HG03097 (cell line): ENCODE measurements around the gene RNF208.

Experiments
- ATAC-seq: cut with Tn5 transposase; IDR thresholded peaks from one replicate; pipeline ENCODE4 v1.9.1; 2021; ENCODE audit not compliant: unreplicated experiment, low FRiP score

Gene RNF208

DNA sequence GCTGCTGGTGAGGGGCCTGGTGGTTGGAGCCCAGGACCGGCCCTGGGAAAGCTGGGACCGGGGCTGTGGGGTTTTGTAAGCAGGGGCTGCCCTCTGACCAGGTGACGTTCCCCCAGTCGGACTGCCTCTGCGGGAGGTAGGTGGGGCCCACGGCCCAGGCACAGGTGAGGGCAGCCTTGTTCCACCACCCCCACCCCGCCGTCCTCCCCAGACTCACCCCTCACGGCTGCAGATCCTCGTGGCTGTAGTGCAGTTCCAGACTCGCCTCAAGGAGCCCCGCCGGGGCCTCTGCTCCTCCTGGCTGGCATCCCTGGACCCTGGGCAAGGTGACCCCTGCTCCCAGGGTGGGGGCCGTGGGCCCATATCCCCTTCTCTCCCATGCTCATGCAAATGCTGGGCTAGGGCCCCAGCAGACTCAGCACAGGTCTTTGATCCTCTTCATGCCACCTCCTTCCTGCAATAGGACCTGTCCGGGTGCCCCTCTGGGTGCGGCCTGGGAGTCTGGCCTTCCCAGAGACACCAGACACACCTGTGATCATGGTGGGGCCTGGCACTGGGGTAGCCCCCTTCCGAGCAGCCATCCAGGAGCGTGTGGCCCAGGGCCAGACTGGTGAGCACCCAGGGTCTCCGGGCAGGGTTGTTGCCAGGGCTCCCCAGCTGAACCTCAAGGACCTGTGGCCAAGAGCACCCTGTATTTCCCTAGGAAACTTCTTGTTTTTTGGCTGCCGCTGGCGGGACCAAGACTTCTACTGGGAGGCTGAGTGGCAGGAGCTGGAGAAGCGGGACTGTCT, 6.6 kb downstream of the RNF208 start:
- ATAC-seq, result no peak

DNA sequence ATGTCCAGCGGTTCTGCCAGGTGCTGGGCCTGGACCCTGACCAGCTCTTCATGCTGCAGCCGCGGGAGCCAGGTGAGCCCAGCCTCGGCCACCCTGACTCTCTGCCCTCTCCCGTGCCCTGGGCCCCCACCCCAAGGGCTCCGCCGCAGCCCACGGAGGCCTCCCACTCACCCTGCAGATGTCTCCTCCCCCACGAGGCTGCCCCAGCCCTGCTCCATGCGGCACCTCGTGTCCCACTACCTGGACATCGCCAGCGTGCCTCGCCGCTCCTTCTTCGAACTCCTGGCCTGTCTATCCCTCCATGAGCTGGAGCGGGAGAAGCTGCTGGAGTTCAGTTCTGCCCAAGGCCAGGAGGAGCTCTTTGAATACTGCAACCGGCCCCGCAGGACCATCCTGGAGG, 7.4 kb downstream of the RNF208 start:
- no peak for ATAC-seq

DNA sequence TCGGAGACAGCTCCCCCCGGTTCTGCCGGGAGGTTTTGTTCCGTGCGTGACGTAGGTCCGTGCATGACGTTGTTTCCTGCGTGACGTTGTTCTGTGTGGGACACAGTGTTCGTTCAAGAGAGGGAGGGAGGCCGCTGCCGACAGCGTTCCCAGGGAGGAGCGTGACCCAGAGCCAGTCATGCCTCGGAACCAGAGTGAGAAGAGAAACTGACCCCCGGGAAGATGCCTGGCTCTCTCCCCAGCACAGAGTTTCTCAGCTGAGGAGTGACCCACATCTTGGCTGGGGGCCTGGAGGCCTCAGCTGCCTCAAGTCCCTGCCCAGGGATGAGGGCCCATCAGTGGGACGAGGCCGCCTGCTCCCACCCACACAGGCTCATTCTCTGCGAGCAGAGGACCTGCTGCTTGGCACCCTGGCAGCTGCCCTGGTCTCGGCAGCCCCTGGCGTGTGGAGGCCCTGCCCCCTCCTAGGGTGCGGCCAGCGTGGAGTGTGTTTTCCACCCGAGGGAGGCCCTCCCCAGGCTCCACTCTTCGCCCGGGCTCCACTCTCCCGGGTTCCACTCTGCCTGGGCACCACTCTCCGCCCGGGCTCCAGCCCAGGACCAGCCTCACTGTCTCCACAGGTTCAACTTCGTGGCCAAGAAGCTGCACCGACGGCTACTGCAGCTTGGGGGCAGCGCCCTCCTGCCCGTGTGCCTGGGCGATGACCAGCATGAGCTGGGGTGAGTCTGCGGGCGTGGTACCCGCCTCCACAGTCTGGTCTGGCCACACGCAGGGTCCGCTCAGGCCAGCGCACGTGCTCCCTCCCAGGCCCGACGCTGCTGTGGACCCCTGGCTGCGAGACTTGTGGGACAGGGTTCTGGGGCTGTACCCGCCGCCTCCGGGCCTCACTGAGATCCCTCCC, 8.6 kb downstream of the RNF208 start:
- no peak for ATAC-seq

DNA sequence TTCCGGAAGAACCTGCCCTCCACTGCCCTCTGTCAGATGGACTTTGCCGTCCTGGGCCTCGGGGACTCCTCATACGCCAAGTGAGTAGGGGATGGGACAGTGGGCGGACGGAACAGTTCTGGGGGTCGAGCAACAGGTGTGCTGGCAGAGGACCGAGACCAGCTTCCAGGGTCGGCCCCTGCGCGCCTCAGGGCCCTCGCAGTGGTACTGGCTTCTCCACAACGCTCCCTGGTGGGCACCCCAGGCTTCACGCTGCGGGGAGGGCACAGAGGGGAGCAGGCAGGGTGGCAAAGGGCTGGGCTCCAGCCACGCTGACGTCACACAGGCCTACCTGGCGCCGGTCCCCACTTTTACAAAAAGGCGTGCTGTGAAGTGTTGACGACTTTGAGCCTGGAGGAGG, 9.5 kb downstream of the RNF208 start:
- no peak for ATAC-seq

DNA sequence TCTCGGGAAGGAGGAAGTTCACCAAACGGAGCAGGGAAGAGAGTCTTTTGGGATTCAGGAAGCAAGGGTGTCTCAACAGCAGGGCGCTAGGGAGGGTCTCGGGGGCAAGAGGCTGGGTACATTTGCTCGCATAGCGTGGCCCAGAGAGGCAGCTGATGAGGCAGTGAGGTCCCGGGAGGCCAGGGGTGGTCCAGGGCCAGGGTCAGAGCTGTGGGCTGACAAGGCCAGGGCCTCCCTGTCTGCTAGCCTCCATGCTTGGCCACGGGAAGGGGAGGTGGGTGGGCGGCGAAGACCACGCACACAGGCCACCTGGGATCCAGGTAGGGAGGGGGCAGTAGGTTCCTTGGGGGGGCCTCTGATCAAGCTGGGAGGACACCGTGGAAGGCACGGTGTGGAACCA, 10.5 kb downstream of the RNF208 start:
- no peak for ATAC-seq

DNA sequence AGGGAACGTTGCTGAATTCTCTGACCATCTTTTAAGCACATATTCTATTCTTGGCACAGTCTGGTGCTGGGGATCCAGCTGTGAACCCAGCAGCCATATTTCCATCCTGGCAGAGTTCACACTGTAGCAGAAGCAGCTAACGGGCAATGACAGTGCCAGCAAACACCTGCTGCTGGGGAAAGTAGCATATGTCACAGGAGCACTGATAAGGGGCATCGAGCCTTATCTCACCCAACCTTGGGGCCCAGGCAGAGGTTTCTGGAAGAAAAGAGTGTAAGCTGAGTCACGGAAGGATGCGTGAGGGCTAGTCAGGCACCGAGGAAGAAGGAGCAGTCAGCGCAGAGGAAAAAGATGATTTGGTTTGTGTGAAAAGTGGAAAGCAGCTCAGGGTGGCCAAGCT, 15.4 kb downstream of the RNF208 start:
- no peak for ATAC-seq

DNA sequence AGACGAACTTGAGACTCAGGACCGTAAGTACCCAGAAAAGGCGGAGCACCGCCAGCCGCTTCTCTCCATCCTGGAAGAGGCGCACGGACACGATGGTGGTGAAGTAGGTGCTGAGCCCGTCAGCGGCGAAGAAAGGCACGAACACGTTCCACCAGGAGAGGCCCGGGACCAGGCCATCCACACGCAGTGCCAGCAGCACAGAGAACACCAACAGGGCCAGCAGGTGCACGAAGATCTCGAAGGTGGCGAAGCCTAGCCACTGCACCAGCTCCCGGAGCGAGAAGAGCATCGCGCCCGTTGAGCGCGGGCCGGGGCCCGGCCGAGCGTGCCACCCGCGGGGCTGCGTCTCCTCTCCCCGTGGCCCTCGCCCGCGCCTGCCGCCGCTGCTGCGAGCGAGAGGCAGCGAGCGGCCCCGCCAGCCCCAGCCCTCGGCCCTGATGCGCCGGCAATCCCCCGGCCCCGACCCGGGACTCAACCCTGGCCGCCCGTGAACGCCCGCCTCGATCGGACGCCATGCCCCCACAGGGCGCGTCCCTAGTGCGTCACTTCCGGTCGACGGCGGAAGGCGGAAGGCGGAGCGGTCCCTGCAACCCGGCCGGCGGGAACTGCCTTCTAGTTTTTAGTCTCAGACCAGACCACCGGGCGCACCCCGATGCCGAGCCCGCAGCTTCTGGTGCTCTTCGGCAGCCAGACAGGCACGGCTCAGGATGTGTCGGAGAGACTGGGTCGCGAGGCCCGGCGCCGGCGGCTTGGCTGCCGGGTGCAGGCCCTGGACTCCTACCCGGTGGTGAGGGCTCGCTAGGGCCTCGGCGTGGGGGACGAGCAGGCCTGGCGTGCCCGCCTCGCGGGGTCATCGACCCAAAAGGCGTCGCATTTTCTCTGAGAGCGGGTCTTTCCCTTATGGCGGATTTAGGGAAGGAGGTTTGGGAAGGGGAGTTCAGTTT, 16.6 kb downstream of the RNF208 start, which contains the start of the genes NDOR1 and TMEM203:
NDOR1 (plus strand) TSS at position 575 of the 944 bp plus-strand sequence; CDS start at position 653, 78 bp downstream.
TMEM203 (minus strand) TSS at position 523 of the 944 bp plus-strand sequence; CDS start at position 289, 234 bp downstream.
- ATAC-seq, result peak; percentile 40

DNA sequence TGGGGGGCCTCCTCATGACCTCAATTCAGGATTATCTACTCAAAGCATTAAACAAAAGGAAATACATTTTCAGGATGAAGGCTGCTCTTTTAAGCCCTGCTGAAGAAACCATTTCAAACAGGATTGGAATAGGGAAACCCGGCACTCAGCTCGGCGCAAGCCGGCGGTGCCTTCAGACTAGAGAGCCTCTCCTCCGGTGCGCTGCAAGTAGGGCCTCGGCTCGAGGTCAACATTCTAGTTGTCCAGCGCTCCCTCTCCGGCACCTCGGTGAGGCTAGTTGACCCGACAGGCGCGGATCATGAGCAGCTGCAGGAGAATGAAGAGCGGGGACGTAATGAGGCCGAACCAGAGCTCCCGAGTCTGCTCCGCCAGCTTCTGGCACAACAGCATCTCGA, 17.3 kb downstream of the RNF208 start:
- ATAC-seq, result no peak

DNA sequence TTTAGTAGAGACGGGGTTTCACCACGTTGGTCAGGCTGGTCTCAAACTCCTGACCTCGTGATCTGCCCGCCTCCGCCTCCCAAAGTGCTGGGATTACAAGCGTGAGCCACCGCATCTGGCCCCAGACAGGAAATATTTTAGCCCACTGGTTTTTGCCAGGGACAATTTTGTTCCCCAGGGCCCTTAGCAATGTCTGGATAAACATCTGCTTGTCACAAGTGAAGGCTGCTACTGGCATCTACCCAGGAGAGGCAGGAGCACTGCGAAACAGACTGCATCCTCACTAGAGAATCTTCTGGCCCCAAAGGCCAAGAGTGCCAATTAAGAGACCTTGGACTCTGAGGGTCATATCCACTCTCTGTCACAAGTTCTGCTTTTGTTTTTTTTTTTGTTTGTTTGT, 19.1 kb downstream of the RNF208 start:
- ATAC-seq, result no peak

DNA sequence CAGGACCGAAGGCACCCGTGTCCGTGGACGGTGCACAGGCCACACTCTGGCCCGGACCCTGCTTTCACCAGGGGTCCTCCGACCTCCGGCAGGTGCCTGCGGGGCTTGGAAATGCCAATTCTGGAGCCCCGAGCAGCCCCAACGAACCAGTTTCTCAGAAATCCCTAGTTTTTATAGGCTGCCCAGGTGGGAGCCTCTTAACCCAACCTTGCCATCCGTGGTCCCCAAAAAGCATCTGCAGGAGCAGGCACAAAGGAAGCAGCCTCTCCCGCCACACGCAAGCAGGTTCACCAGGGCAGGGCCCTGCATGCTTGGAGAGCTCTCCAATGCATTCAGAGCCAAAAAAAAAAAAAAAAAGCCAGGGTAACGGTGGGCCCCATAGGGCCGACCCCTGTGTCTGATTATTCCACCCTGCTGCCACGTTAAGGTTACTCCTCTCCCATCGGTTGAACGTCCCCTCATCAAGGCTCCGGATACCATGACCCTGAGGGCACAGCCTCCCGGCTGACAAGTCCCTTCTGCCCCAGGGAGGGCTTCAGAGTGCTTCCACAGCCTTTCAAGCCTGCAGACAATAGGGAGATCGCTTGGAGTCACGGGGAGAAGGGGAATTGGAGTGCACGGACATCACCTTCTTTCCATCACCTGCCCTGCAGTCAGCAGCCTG, 20.7 kb downstream of the RNF208 start:
- no peak for ATAC-seq

DNA sequence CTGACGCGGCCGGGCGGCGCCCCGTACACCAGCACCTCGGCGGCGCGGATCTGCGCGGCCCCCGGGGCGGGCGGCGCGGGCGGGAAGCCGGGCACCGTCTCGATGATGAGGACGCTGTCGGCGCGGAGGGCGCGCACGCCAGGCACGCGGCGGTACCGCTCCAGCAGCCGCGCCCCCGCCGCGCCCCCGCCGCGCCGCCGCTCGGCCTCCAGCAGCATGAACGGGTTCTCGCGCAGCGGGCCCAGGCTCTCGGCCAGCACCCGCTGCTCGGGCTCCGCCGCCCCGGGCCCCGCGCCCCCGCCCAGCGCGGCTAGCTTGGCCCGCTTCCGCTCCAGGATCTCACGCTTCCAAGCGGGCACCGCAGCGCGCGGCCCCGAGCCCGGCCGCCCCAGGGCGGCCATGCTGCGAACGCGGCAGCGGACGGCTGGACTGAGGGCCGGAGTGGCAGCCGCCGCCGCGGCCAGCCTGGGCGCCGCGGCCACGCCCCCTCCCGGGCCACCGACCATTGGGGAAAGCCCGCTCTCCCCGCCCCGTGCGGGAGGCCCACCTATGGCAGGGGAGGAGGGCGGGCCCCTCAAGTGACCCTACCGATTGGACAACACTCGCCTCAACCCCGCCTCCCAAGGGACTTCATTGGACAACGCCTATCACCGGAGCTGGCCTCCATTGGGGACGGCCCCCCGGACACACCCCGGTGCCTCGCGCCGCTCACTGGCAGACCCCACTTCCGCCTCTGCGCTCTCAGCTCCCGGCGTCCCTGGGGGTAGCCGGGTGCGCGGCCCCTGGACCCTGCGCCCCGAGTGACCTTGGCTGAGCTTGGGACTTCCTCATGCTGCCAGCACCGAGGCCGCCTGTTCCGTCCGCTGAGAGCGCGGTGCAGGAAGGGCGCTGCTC, 21.5 kb downstream of the RNF208 start, which contains the start of gene TPRN:
TPRN (minus strand) TSS at position 431 of the 894 bp plus-strand sequence; CDS start at position 401, 30 bp downstream.
- peak; percentile 81 for ATAC-seq

DNA sequence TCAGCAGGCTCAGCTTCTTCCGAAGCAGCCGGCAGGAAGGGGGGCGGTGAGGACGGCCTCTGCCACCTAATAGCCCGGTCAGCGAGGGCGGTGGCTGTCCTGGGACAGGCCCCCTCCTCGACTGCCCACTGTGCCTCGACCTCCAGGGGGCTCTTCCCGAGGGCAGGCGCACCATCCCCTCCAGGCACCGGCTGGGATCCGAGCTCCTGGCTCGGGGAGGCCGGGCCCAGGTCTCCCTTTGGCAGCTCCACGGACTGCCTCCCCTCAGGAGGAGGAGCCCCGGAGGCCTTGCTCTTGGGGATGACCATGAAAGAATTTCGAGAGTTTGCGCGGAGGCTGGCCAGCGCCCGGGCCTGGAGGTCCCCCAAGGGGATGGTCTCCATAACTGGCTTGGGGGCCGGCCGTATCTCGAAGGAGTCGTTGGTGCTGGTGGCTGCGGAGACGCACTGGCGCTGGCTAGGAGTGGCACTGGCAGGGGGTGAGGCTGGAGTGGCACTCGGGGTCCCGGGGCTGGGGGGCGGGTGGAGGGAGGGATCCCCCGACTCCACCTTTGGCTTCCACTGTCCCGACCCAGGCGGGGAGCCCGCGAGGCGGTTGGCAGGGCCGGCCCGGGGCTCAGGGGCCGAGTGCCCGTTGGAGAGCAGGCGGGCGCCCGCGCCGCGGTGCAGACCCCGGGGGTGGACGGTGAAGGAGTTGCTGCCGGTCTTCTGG, 22.5 kb downstream of the RNF208 start:
- no peak for ATAC-seq

DNA sequence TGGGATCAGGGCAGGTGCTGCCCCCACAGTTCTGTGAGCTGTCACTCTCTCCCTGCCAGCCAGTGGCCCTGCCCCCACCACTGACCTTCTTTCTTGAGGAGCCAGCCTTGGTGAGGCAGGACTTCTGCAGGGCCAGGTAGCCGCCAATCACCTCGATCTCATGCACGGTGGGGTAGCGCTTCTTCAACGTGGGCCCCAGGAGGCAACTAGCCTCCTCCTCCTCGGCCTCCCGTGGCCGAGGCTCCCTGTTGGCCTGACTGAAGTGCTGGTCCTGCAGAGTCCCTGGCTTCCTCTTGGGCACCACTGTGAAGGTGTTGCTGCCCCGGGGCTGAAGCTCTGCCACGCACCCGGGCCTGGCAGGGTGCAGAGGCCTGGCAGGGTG, 23.1 kb downstream of the RNF208 start:
- no peak for ATAC-seq

DNA sequence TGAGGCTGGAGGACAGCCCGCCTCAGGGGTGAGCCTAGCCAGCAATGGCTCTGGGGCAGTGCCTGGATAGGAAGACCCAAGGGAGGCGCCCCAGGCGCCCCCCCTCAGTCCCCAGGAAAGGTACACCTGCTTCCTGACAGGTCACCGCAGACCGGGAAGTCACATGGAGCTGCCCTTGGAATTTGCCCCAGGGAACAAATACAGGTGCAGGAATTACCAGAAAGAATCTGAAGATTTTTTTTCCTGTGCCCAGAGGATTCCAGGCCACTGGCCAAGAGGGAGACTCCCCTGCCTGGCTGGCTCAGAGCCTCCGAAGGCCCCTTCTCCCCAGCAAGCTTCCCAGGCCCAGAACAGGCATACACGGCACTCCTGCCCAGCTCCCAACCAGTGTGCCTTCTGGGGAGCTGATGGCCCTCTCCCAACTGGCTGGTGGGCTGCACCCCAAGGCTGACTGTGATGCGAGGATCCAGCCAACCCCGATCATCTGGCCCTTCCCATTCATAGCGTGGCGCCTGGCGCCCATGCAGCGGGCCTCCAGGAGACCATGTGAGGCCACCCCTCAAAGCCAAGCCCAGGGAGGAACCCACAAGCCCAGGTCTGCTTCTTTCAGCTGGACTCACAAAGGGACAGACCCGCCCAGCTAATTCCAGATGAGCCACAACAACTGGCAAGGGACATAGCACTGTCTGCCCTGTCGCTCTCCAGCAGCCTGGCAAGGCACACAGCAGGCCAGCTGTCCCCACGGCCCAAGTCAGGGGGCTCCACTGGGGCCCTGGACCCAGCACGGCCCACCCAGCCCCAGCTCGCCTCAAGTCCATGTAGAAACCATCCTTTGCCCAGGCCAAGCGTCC, 23.8 kb downstream of the RNF208 start:
- ATAC-seq, result no peak

DNA sequence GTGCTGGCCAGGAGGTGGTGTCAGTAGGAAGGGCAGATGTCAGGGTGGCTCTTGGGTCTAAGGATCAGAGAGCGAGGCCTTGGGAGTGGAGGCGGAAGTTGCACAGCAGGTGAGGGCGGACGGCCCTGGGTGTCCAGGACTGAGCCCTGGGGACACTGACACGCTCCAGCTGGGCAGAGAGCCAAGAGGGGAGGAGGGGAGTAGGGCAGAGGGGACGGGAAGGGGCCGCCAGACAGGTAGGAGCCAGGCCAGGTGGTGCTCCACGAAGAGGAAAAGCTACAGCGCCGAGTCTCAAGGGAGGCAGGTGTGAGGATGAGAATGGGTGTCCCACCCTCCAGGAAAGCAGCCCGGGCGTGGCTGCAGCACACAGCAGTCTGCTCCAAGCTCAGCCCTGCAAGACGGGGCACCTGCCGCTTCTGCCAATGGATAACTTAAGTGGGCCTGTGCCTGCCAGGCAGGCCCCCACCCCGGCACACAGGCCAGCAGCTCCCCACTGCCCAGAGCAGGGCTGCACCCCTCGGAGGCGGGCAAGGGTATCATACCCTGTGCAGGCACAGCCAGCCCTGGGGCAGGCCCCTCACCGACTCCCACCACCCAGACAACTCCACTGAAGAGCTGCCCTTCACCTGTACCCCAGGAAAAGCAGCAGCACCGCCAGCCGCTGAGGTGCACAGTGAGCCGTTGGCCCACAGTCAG, 26.4 kb downstream of the RNF208 start:
- no peak for ATAC-seq

DNA sequence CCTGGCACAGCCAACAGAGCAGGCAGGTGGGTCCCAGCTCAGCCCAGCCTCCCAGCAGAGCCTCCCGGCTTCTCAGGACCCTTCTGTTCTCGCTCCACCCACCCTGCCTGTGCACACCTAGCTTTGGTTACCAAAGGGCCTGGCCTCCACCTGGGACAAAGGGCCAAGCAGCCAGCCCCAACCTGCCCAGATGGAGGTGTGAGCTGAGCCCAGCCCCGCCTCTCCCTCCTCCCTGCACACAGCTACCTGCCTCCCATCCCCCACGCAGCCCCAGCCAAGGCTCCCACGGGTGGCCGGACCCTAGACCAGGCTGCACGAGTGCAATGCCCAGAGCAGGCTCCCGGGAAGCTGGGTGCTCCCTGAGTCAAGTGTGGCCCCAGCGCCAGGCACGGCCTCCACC, 27.1 kb downstream of the RNF208 start:
- no peak for ATAC-seq

DNA sequence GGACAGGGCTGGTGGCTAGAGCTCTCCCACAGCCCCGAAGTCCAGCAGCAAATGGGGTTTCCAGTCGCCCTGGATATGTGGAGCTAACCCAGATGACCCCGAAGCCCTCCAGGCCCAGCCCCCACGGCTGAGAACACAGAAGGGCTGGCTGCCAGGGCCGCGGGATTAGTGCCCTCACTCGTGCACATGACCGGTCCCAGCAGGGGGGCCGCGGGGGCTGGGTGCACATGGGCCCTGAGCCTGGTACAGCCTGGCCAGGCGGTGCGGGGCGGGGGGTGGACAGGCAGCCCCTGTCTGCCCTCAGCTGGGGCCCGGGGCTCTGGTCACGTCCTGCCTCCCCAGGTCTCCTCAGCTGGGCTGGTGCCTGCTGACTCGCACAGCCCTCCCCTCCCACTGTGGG, 27.7 kb downstream of the RNF208 start:
- no peak for ATAC-seq
